Panc1 (cell line): Measurements from ENCODE around the gene MDC1. TPM values are rescaled to one million over a fixed set of nuclear protein-coding genes. Genes with fewer than 3 reads are reported as not detected.

ENCODE experiments used
- ATAC-seq: fragments of 200-7000 bp; cut with Tn5 transposase; 2 replicates; pipeline ENCODE4 v1.9.1; 2020; ENCODE audit warnings: mild to moderate bottlenecking, moderate library complexity
- BruUV-seq: library from RNA; stranded (reverse); fragments of 400-500 nt; replicated peaks from 2 replicates; lab custom pipeline; 2021; lab: Mats Ljungman, UMichigan
- CTCF ChIA-PET: fragments of 300-600 bp; sonication (Branson Sonifier 250); formaldehyde crosslinking; loops from one replicate; lab custom pipeline; 2022; ENCODE audit warnings: antibody characterized with exemption; lab: Charles Lee
- POLR2A ChIA-PET: fragments of 300-600 bp; sonication (Branson Sonifier 250); formaldehyde crosslinking; loops from one replicate; lab custom pipeline; 2022; ENCODE audit warnings: antibody characterized with exemption; lab: Charles Lee
- DNase-seq: peaks from one replicate; pipeline ENCODE4 v3.0.0-alpha.2; 2010; ENCODE audit warnings: low read depth, low spot score
- H3K27ac ChIP-seq: 2 replicates; pipeline ENCODE4 v1.5.1; 2011; ENCODE audit warnings: mild to moderate bottlenecking, low read length, inconsistent platforms
- H3K27me3 ChIP-seq: fragments of 200-500 bp; sonication (Bioruptor generic); 2 replicates; pipeline ENCODE4 v1.6.0; 2014; ENCODE audit warnings: low read length, inconsistent platforms; ENCODE audit not compliant: control insufficient read depth, insufficient read depth
- H3K36me3 ChIP-seq: fragments of 200-500 bp; sonication (Bioruptor generic); 2 replicates; pipeline ENCODE4 v1.5.1; 2014; ENCODE audit warnings: inconsistent platforms, mild to moderate bottlenecking, low read length, moderate library complexity; ENCODE audit not compliant: control insufficient read depth, insufficient read depth
- H3K4me1 ChIP-seq: 2 replicates; pipeline ENCODE4 v1.5.1; 2011; ENCODE audit warnings: inconsistent platforms, mild to moderate bottlenecking, low read length, moderate library complexity; ENCODE audit not compliant: control insufficient read depth, insufficient read depth
- H3K4me3 ChIP-seq, 2 experiments: 2 replicates each; pipeline ENCODE4 v1.5.1; 2011 to 2012; ENCODE audit warnings: low read depth in 2 of 2, low read length in 2 of 2, mild to moderate bottlenecking in 2 of 2, inconsistent platforms in 1 of 2, moderate library complexity in 1 of 2
- H3K9me3 ChIP-seq: fragments of 200-500 bp; sonication (Bioruptor generic); 2 replicates; pipeline ENCODE4 v1.5.1; 2014; ENCODE audit warnings: low read depth, mild to moderate bottlenecking, inconsistent platforms, low read length, moderate library complexity; ENCODE audit not compliant: control insufficient read depth, insufficient read depth
- CTCF ChIP-seq: fragments of 450-650 bp; IDR thresholded peaks from 2 replicates; pipeline ENCODE4 v1.5.1; 2017; ENCODE audit warnings: mild to moderate bottlenecking
- POLR2AphosphoS5 ChIP-seq: IDR thresholded peaks from 2 replicates; pipeline ENCODE4 v1.6.1; 2012; ENCODE audit warnings: mild to moderate bottlenecking, low read depth, low read length, moderate library complexity
- REST ChIP-seq, 2 experiments: IDR thresholded peaks; 2 replicates each; pipeline ENCODE4 v1.6.1; 2011 to 2012; ENCODE audit warnings: low read depth in 2 of 2, control low read depth in 1 of 2, low read length in 1 of 2, mild to moderate bottlenecking in 1 of 2, moderate library complexity in 1 of 2; ENCODE audit not compliant: insufficient read depth in 1 of 2
- SIN3A ChIP-seq: IDR thresholded peaks from 2 replicates; pipeline ENCODE4 v1.6.1; 2012; ENCODE audit warnings: low read depth, mild to moderate bottlenecking, low read length, moderate library complexity, borderline replicate concordance; ENCODE audit not compliant: insufficient read depth
- TCF7L2 ChIP-seq: IDR thresholded peaks from 2 replicates; pipeline ENCODE4 v1.6.1; 2011; ENCODE audit warnings: mild to moderate bottlenecking, low read depth, low read length, inconsistent platforms
- in situ Hi-C: cut with HindIII; loops from 2 replicates; pipeline ENCODE4 v1.10.0; 2016; ENCODE audit warnings: low sequenced_read_pairs, low pct_unique_long_range_greater_than_20kb
- intact Hi-C: fragments of 100-400 bp; cut with micrococcal nuclease; formaldehyde crosslinking; loops from one replicate; pipeline ENCODE4 v1.10.0; 2022; ENCODE audit not compliant: unreplicated experiment
- total RNA-seq: library from RNA; stranded (reverse); gene quantifications from one replicate; pipeline ENCODE4 v1.2.1, GENCODE V29; 2021; ENCODE audit not compliant: unreplicated experiment

MDC1 gene
- total RNA-seq, 1 experiment from 2014 or later = 68.6 TPM

- no TSS peak for BruUV-seq
- in situ Hi-C loops (no loop called here), intact Hi-C loops (loop anchor here (5.0 kb wide), 1 partner anchor 40 kb away; no protein-coding TSS in a partner anchor)
- Histone ChIP-seq H3K27ac (peak within 1 kb of the TSS; percentile 97), H3K27me3 (no peaks in the 10 kb centered on the region), H3K9me3 (no peaks in the 10 kb centered on the region), H3K4me1 (peaks cover 39% of the 10 kb centered on the region), H3K36me3 (peaks cover 25% of the 10 kb centered on the region), H3K4me3 (peak within 1 kb of the TSS; percentile 81 to 85)
- TF ChIP-seq SIN3A (peak; percentile 97), POLR2AphosphoS5 (peak; percentile 91), CTCF (no peak)
- peak; percentile 80 for ATAC-seq
- POLR2A ChIA-PET = interaction anchor here (0.6 to 1.3 kb wide), 5 partner anchors 10 to 76 kb away, joined by 3 to 10 read pairs (median 7); no protein-coding TSS in a partner anchor
- CTCF ChIA-PET = no interaction called here
- peak; percentile 85 for DNase-seq
Measured at GRCh38 chr6:30742316-30743098, 25.4 kb upstream of the MDC1 start, which contains the start of gene FLOT1. Gene FLOT1 (minus strand): TSS chr6:30742687. CDS start chr6:30742189, 498 bp downstream.

GRCh38 chr6:30741789-30742315 lies 24.8 kb upstream of the MDC1 start:
- peaks cover 25% of the 10 kb centered on the region for H3K36me3 ChIP-seq
- ATAC-seq (peak; percentile 0), DNase-seq (no peak)
- no TSS peak for BruUV-seq
- peaks cover 36% of the 10 kb centered on the region for H3K4me1 ChIP-seq
- H3K4me3 ChIP-seq = peak overlapping the region; percentile 81 to 85
- ChIA-PET CTCF (no interaction called here), POLR2A (no interaction called here)
- H3K27me3 ChIP-seq = no peaks in the 10 kb centered on the region
- intact Hi-C loops (loop anchor here (5.0 kb wide), 1 partner anchor 40 kb away; no protein-coding TSS in a partner anchor), in situ Hi-C loops (no loop called here)
- TF ChIP-seq POLR2AphosphoS5 = peak; percentile 30; the same call in 1 of the 2 replicates
- TF ChIP-seq REST (IDR thresholded peaks at IDR 0.05; ENCODE audit: insufficient read depth in 1 of 2, low read depth in 2 of 2, low read length in 1 of 2) = no peak
- no peak for TF ChIP-seq TCF7L2
- no peak for TF ChIP-seq CTCF
- 0 out of 2 replicates have a peak, but pooled peaks have one; percentile 41 for TF ChIP-seq SIN3A
- H3K27ac ChIP-seq = peak overlapping the region; percentile 90
- no peaks in the 10 kb centered on the region for H3K9me3 ChIP-seq
